H1 (cell line): Measurements from ENCODE around the gene CSDE1. TPM values are rescaled to one million over a fixed set of nuclear protein-coding genes. Genes with fewer than 3 reads are reported as not detected.

ENCODE experiments used
- CTCF ChIA-PET: fragments of 300-600 bp; sonication (Branson Sonifier 250); formaldehyde crosslinking; loops from one replicate; lab custom pipeline; 2021; ENCODE audit not compliant: partially characterized antibody; lab: Charles Lee
- POLR2A ChIA-PET: fragments of 300-600 bp; sonication (Branson Sonifier 250); formaldehyde crosslinking; loops from one replicate; lab custom pipeline; 2021; ENCODE audit warnings: inconsistent platforms; ENCODE audit not compliant: partially characterized antibody; lab: Charles Lee
- DNase-seq, 2 experiments: peaks; one replicate each; pipeline versions ENCODE4 v3.0.0 to v3.0.0-alpha.2; 2010 to 2022; ENCODE audit warnings: low spot score in 2 of 2, low read depth in 1 of 2, mixed read lengths in 1 of 2
- FAIRE-seq: peaks from 2 replicates; lab custom pipeline; 2011; peaks lifted over from hg19 to GRCh38; lab: Jason Lieb, UNC
- H2AFZ ChIP-seq: 2 replicates; pipeline ENCODE4 v1.8.1; 2012; ENCODE audit warnings: low read length, inconsistent platforms
- H2AK5ac ChIP-seq: 2 replicates; pipeline ENCODE4 v1.6.1; 2013; ENCODE audit warnings: low read depth, low read length
- H2BK120ac ChIP-seq: replicated peaks from 2 replicates; pipeline ENCODE3; 2013; ENCODE audit warnings: low read depth, low read length, inconsistent platforms
- H2BK12ac ChIP-seq: 2 replicates; pipeline ENCODE4 v1.6.1; 2013; ENCODE audit warnings: low read depth, low read length
- H2BK15ac ChIP-seq: 2 replicates; pipeline ENCODE4 v1.6.1; 2013; ENCODE audit warnings: low read length
- H2BK20ac ChIP-seq: 2 replicates; pipeline ENCODE4 v1.6.1; 2013; ENCODE audit warnings: low read length
- H2BK5ac ChIP-seq: 2 replicates; pipeline ENCODE4 v1.6.1; 2013; ENCODE audit warnings: low read depth, low read length
- H3K14ac ChIP-seq: 2 replicates; pipeline ENCODE4 v1.6.1; 2013; ENCODE audit warnings: inconsistent platforms; ENCODE audit not compliant: insufficient read length
- H3K18ac ChIP-seq: 2 replicates; pipeline ENCODE4 v1.6.1; 2013; ENCODE audit warnings: low read length; ENCODE audit errors: extremely low read depth
- H3K23ac ChIP-seq: 2 replicates; pipeline ENCODE4 v1.6.1; 2013; ENCODE audit warnings: inconsistent platforms; ENCODE audit not compliant: insufficient read length
- H3K23me2 ChIP-seq: 2 replicates; pipeline ENCODE4 v1.6.1; 2013; ENCODE audit warnings: low read depth, low read length
- H3K27ac ChIP-seq: 2 replicates; pipeline ENCODE4 v1.6.1; 2011; ENCODE audit warnings: low read depth, low read length, inconsistent platforms
- H3K27me3 ChIP-seq, 4 experiments: replicated peaks in 1 of 4; 1 replicate in 1 of 4; 2 replicates in 3 of 4; pipeline versions ENCODE4 v1.6.1 to v1.8.1; 2011 to 2013; ENCODE audit warnings: low read length in 3 of 4, mild to moderate bottlenecking in 3 of 4, inconsistent platforms in 2 of 4, mixed read lengths in 2 of 4, moderate library complexity in 1 of 4; ENCODE audit not compliant: control insufficient read depth in 3 of 4, insufficient read depth in 3 of 4; ENCODE audit errors: extremely low read depth in 1 of 4
- H3K36me3 ChIP-seq, 4 experiments: 2 replicates each; pipeline versions ENCODE4 v1.6.1 to v1.8.1; 2011 to 2013; ENCODE audit warnings: mild to moderate bottlenecking in 4 of 4, low read length in 3 of 4, moderate library complexity in 2 of 4, control low read depth in 1 of 4, inconsistent platforms in 1 of 4; ENCODE audit not compliant: insufficient read depth in 4 of 4, control insufficient read depth in 2 of 4
- H3K4ac ChIP-seq: replicated peaks from 2 replicates; pipeline ENCODE3; 2013; ENCODE audit warnings: low read length, low read depth, mixed read lengths, inconsistent platforms; ENCODE audit not compliant: insufficient read length
- H3K4me1 ChIP-seq, 4 experiments: replicated peaks in 1 of 4; 1 replicate in 1 of 4; 2 replicates in 3 of 4; pipeline versions ENCODE4 v1.6.1 to v1.8.1; 2011 to 2013; ENCODE audit warnings: low read length in 3 of 4, inconsistent platforms in 2 of 4, mixed read lengths in 1 of 4; ENCODE audit not compliant: insufficient read depth in 4 of 4, control insufficient read depth in 3 of 4
- H3K4me2 ChIP-seq, 2 experiments: 2 replicates each; pipeline versions ENCODE4 v1.6.1 to v1.8.1; 2011 to 2013; ENCODE audit warnings: low read depth in 2 of 2, low read length in 2 of 2, control low read depth in 1 of 2, inconsistent platforms in 1 of 2, mild to moderate bottlenecking in 1 of 2; ENCODE audit not compliant: insufficient read depth in 1 of 2
- H3K4me3 ChIP-seq, 4 experiments: fragments of 200-600, 300-600 bp in 1 of 4; sonication (generic), shearing (Covaris generic), sonication (Bioruptor Twin) in 1 of 4; 2 replicates each; pipeline versions ENCODE4 v1.5.1 to v1.8.1; 2011 to 2016; ENCODE audit warnings: low read length in 4 of 4, low read depth in 3 of 4, control low read depth in 2 of 4, inconsistent platforms in 2 of 4, mild to moderate bottlenecking in 2 of 4, mixed read lengths in 1 of 4, moderate library complexity in 1 of 4; ENCODE audit not compliant: insufficient read depth in 2 of 4; ENCODE audit errors: extremely low read depth in 1 of 4
- H3K56ac ChIP-seq: replicated peaks from 2 replicates; pipeline ENCODE3; 2013; ENCODE audit warnings: low read depth, mild to moderate bottlenecking, mixed read lengths, low read length, inconsistent platforms; ENCODE audit not compliant: insufficient read length
- H3K79me1 ChIP-seq: 2 replicates; pipeline ENCODE4 v1.6.1; 2013; ENCODE audit warnings: low read depth, low read length, control low read depth
- H3K79me2 ChIP-seq, 2 experiments: 2 replicates each; pipeline versions ENCODE4 v1.6.1 to v1.8.1; 2012 to 2013; ENCODE audit warnings: low read length in 2 of 2, mild to moderate bottlenecking in 2 of 2, inconsistent platforms in 1 of 2; ENCODE audit not compliant: insufficient read depth in 2 of 2, control insufficient read depth in 1 of 2
- H3K9ac ChIP-seq, 4 experiments: replicated peaks in 1 of 4; 1 replicate in 1 of 4; 2 replicates in 3 of 4; pipeline versions ENCODE4 v1.6.1 to v1.8.1; 2011 to 2013; ENCODE audit warnings: low read depth in 3 of 4, low read length in 3 of 4, control low read depth in 2 of 4, mild to moderate bottlenecking in 2 of 4, moderate library complexity in 2 of 4, inconsistent platforms in 1 of 4; ENCODE audit errors: extremely low read depth in 1 of 4
- H3K9me3 ChIP-seq, 2 experiments: 2 replicates each; pipeline versions ENCODE4 v1.6.1 to v1.8.1; 2012 to 2013; ENCODE audit warnings: mild to moderate bottlenecking in 2 of 2, moderate library complexity in 2 of 2, control low read depth in 1 of 2, inconsistent platforms in 1 of 2, low read depth in 1 of 2, low read length in 1 of 2, mixed read lengths in 1 of 2; ENCODE audit not compliant: insufficient read depth in 2 of 2
- H4K20me1 ChIP-seq, 2 experiments: replicated peaks in 1 of 2; 2 replicates each; pipeline versions ENCODE3 to v1.8.1; 2011 to 2013; ENCODE audit warnings: inconsistent platforms in 2 of 2, low read length in 2 of 2, mild to moderate bottlenecking in 1 of 2; ENCODE audit not compliant: insufficient read depth in 2 of 2, control insufficient read depth in 1 of 2
- H4K5ac ChIP-seq: 2 replicates; pipeline ENCODE4 v1.6.1; 2013; ENCODE audit warnings: low read length, low read depth, mixed read lengths, inconsistent platforms; ENCODE audit not compliant: insufficient read length
- H4K8ac ChIP-seq: 2 replicates; pipeline ENCODE4 v1.8.0; 2013; ENCODE audit warnings: mild to moderate bottlenecking, moderate library complexity, low read length, inconsistent platforms; ENCODE audit not compliant: insufficient read depth; ENCODE audit errors: extremely low read depth
- H4K91ac ChIP-seq: replicated peaks from 2 replicates; pipeline ENCODE3; 2013; ENCODE audit warnings: low read length, mixed read lengths, inconsistent platforms; ENCODE audit not compliant: insufficient read length
- CBX5 ChIP-seq: fragments of 300-800, 300-1000 bp; sonication (generic); IDR thresholded peaks from 2 replicates; pipeline ENCODE4 v1.7.1; 2016; ENCODE audit warnings: antibody characterized with exemption, low read length, low read depth
- CHD1 ChIP-seq: IDR thresholded peaks from 2 replicates; pipeline ENCODE4 v1.6.1; 2012; ENCODE audit warnings: low read depth, low read length, improper control_type of control experiment
- EGR1 ChIP-seq: IDR thresholded peaks from 2 replicates; pipeline ENCODE4 v1.6.1; 2011; ENCODE audit warnings: low read depth, low read length, borderline replicate concordance
- GTF2F1 ChIP-seq: IDR thresholded peaks from 2 replicates; pipeline ENCODE4 v1.6.1; 2012; ENCODE audit warnings: low read depth, low read length, improper control_type of control experiment, borderline replicate concordance
- POU5F1 ChIP-seq: IDR thresholded peaks from 2 replicates; pipeline ENCODE4 v1.6.1; 2011; ENCODE audit warnings: low read depth, mild to moderate bottlenecking, low read length, moderate library complexity
- RFX5 ChIP-seq: IDR thresholded peaks from 2 replicates; pipeline ENCODE4 v1.6.1; 2011; ENCODE audit warnings: low read depth, low read length, improper control_type of control experiment, borderline replicate concordance
- SIX5 ChIP-seq: IDR thresholded peaks from 2 replicates; pipeline ENCODE4 v1.6.1; 2011; ENCODE audit warnings: mild to moderate bottlenecking, low read depth, low read length
- SP2 ChIP-seq: IDR thresholded peaks from 2 replicates; pipeline ENCODE4 v1.6.1; 2012; ENCODE audit warnings: mild to moderate bottlenecking, low read length, inconsistent platforms
- TBP ChIP-seq: IDR thresholded peaks from 2 replicates; pipeline ENCODE4 v1.6.1; 2011; ENCODE audit warnings: low read depth, low read length, improper control_type of control experiment
- WGBS, 2 experiments: shearing (Covaris generic) in 1 of 2; methylation state at CpG; one replicate each; pipeline versions ENCODE4 v1.1.6 to v1.1.7; 2013 to 2015; ENCODE audit warnings: low lambda C conversion rate in 2 of 2, mixed read lengths in 2 of 2, inconsistent platforms in 1 of 2, low coverage in 1 of 2, missing lambda C conversion rate in 1 of 2; ENCODE audit not compliant: insufficient replicate concordance in 2 of 2, insufficient coverage in 1 of 2, insufficient read length in 1 of 2; ENCODE audit errors: extremely low coverage in 1 of 2, missing lambda C conversion rate in 1 of 2; 5-methylcytosine and 5-hydroxymethylcytosine counted together
- polyA plus RNA-seq, 7 experiments: library from polyadenylated mRNA; depleted of rRNA in 3 of 7; stranded (reverse) in 5 of 7; unstranded in 2 of 7; fragments of >200 nt in 5 of 7; fragments of 200-250 nt in 2 of 7; gene quantifications; 1 replicate in 5 of 7; 2 replicates in 1 of 7; 4 replicates in 1 of 7; pipeline versions ENCODE4 v1.2.1 to v1.2.3, GENCODE V29; 2011 to 2013; ENCODE audit warnings: missing spikeins in 2 of 7, mixed read lengths in 2 of 7
- total RNA-seq: library from RNA; stranded (reverse); fragmentation: NEBNext Ultra II Directional; extraction: Animal tissue kit (Norgen Biotek cat#: 25700); gene quantifications from 2 replicates; pipeline ENCODE4 v1.2.1, GENCODE V29; 2021

CSDE1 gene
- total and polyA plus RNA-seq, 2 of the 8 experiments (the other 6 are each of a cell fraction or from before 2014, with no cell fraction given) = 149 to 635 TPM

DNA sequence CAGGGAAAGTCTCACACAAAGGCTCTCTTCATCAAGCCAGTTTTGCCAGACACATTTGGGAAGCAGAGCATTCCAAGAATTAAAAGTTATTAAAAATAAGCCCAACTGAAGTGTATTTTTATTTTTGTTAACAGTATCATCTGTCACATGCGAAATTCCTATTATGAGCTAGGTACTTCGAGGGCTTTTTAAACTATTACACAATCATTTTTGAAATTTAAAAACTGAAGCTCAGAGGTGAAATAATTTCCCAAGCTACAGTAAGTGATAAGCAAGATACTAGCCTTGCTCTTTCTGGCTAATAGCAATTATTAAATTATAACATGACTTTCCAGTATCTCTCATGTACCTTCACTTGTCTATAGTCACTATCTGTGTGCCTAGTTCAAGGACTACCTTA is 29.2 kb downstream of the CSDE1 start:
- H4K20me1 ChIP-seq = peaks cover 0 to 3% of the 10 kb centered on the region in 2 experiments
- H2BK120ac ChIP-seq = no peak overlapping the region
- no peak overlapping the region for H3K18ac ChIP-seq
- no peaks in the 10 kb centered on the region for H3K23me2 ChIP-seq
- ChIA-PET POLR2A (interaction anchor here (0.7 to 2.6 kb wide), 6 partner anchors 9 to 116 kb away, joined by 3 to 11 read pairs (median 4); partner anchors contain the start of gene NRAS), CTCF (interaction anchor here (0.7 to 0.9 kb wide), 5 partner anchors 8 to 389 kb away, joined by 3 read pairs; no protein-coding TSS in a partner anchor)
- H3K9me3 ChIP-seq = no peaks in the 10 kb centered on the region
- DNase-seq (no peak), FAIRE-seq (no peak)
- peaks cover 0 to 21% of the 10 kb centered on the region in 2 experiments; a peak in 1 of 4 replicates for H3K79me2 ChIP-seq
- H3K36me3 ChIP-seq = peaks cover 38 to 95% (median 81%) of the 10 kb centered on the region in 4 experiments
- H2BK5ac ChIP-seq = no peak overlapping the region
- no peak overlapping the region for H4K8ac ChIP-seq
- H2BK20ac ChIP-seq = no peak overlapping the region
- no peak overlapping the region for H3K4me3 ChIP-seq
- no peak overlapping the region for H2AFZ ChIP-seq
- H3K9ac ChIP-seq = no peak overlapping the region
- H4K5ac ChIP-seq = no peak overlapping the region
- no peak overlapping the region for H2BK15ac ChIP-seq
- H2BK12ac ChIP-seq = no peak overlapping the region
- H3K4ac ChIP-seq = no peak overlapping the region
- H3K4me2 ChIP-seq = no peak overlapping the region
- no peaks in the 10 kb centered on the region for H3K4me1 ChIP-seq
- no peak overlapping the region for H3K14ac ChIP-seq
- H3K27me3 ChIP-seq = no peaks in the 10 kb centered on the region
- no peak overlapping the region for H4K91ac ChIP-seq
- no peak overlapping the region for H2AK5ac ChIP-seq
- no peak overlapping the region for H3K27ac ChIP-seq
- no peaks in the 10 kb centered on the region for H3K79me1 ChIP-seq
- 92% methylated on average over 2 of the region's 2 CpGs; no CpG with 5 or more reads in 1 of the 2 experiments for WGBS, 2 experiments
- H3K56ac ChIP-seq = no peak overlapping the region
- no peak overlapping the region for H3K23ac ChIP-seq
- TF ChIP-seq POU5F1 (no peak), EGR1 (no peak), TBP (no peak), CHD1 (no peak), CBX5 (no peak), SP2 (no peak), SIX5 (no peak), RFX5 (no peak), GTF2F1 (no peak)
